GM18517 (cell line): Measurements from ENCODE around the gene RASGEF1C.
"Not testable (repeated sequence)": the region's sequence is repeated elsewhere in the genome, so short reads cannot be mapped to it uniquely, and the experiment has no call there.

Experiments
- ATAC-seq: cut with Tn5 transposase; IDR thresholded peaks from one replicate; pipeline ENCODE4 v1.9.1; 2021; ENCODE audit warnings: mild to moderate bottlenecking, moderate library complexity; ENCODE audit not compliant: unreplicated experiment

The RASGEF1C gene

DNA sequence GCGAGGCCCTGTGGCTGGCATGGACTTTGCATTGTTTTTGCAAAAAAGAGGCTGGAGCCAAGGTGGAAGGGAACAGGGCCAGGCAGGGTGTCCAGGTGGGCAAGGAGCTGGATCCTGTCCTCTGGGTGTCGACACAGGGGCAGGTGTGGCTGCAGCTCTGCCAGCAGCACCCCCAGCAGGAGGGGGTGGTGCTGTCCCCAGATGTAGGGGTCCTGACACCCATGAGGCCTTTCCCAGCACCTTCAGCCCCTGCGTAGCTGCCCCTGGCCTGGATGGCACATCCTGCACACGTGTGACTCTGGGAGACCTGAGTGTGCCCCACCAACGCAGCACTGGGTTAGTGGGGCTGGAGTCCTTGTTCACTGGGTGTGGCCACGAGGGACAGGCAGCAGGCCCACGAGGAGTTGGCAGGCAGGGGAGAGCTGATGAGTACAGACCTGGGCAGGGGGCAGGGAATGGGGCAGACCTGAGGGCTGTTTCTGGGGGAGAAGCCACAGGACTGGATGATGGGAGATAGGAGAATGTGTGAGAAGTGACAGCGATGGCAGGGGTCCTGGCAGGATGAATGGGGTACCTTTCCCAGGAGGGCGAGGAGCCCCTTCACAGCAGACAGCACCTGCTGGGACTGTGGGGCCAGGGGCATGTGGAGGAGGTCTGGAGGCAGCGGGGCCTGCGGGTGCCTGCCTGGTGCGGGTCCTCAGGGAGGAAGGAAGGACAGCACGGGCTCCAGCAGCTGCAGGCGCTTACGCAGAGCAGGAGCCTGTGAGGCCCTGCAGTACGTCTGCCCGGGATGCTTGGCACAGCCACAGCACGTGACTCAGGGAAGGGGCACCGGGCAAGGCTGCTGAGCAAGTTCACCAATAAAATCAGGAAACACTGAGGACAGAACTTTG is 3.6 kb upstream of the RASGEF1C start:
- ATAC-seq = no peak

DNA sequence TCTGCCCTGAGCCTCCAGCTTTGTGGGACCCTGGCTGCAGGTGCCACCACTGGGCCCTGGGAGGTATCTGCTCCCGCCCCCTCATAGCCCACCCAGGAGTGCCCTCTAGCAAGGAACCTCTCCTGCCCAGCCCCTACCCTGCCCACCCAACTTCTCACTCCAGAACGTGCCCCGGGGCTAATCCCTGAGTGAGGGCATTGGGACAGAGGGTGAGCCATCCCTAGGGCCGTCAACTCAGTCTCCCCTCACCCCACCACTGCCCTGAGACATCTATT is 2.7 kb upstream of the RASGEF1C start:
- ATAC-seq = no peak

DNA sequence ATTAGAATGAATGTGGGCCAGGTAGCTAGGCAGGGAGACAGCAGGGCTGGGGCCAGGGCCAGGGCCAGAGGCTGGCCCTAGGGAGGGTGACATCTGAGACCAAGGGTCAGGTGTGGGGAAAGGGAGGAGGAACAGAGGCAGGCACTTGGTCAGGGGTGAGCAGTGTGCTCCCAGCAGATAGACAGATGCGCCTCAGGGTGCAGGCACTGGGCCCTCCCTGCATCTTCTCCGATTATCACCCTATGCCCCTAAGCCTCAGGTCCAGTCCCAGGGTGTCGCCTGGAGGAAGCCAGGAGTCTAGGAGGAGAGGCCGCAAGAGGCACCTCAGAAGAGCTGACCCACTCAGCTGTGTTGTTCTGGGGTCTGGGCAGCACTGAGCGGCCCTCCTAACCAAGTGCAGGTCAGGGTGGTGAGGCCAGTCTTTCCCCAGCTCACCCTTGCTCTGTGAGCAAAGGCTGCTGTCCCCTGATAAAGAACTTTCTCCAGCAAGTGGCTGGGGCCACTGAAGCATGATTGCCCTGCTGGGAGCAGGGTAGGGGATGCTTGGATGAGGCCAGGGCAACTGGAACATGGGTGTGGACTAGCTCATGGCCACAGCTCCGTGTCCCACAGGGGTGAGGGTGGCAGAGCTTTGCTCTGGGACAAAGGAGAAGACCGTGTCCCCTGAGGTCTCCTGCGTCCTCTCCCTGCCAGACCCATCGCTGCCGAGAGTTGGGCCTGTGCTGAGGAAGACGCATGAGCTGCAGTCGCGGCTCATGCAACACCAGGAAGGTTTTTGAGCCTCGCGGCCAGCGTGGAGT is 2.1 kb upstream of the RASGEF1C start:
- no peak for ATAC-seq

DNA sequence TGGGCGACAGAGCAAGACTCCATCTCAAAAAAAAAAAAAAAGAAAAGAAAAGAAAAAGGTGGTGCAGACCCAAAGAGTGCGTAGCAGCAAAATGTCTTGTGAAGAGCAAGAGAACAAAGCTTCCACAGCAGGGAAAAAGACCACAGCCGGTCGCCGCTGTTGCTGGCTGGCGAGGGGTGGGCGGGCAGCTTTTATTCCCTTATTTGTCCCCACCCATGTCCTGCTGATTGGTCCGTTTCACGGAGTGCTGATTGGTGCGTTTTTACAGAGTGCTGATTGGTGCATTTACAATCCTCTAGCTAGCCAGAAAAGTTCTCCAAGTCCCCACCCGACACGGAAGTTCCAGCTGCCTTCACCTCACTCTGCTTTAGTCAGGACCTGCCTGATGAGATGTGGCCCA is 1.1 kb upstream of the RASGEF1C start:
- not testable (repeated sequence) for ATAC-seq

DNA sequence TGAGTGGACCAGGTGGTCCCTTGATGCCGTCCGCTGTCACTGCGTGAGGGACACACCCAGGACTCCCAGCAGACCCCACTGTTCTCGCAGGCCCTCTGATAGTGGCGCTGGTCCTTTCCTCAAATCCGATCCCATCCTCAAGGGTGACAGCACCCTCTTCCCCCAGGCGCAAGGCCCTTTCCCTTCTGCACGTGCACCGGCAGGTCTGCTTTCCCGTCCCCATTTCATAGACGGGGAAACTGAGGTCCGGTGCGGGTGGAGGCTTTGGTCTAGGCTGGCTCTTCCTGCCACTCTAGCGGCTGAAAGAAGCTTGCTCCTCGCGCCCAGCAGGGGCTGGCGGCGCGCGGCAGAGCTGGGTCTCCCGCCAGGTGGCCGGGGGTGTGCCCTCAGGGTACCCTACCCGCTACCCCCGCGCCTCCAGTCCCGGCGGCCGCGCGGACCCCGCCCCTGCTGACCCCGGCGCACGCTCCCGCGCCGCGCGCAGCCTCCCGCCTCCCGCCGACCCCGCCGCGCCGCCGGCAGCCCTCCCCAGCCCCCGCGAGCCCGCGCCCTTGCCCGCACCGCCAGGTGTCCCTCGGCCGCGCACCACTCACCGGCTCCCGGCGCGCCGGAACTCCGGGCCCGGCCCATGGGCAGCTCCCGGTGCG is 453 bp downstream of the RASGEF1C start:
- no peak for ATAC-seq

DNA sequence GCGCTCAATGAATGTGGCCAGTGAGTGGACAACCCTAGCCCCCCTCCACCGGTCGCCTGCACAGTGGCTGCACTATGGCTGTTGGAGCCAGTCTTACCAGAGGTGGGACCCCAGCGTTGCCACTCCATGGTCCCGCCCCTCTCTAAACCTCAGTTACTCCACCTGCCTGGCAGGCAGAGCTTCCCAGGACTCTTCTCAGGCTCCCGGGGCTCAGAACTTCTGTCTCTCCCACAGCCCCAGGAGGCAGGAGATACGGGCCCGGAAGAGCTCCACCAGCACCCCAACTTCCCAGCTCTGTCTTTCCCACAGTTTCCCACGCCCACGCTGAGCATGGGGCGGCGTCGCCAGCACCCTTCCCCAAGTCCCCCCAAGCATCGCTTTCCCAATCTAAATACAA is 975 bp downstream of the RASGEF1C start:
- no peak for ATAC-seq

DNA sequence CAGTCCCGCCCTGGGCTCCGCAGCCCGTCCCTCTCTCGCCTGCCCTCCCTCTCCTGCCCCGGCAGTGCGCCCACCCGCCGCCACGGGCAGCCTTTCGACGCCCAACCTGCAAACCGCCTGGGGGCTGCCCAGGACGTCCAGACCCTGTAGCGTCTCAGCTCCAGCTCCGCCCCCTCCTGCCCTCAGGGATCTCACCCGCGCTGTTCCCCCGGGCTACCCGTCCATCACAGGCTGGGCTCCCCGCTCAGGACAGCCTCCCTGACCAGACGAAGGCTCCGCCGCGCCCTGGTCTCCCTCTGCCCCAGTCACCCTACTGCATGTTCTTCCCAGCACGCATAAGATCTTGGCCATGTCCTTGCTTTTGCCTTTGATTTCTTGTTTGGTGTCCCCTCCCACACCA is 1.4 kb downstream of the RASGEF1C start:
- no peak for ATAC-seq

DNA sequence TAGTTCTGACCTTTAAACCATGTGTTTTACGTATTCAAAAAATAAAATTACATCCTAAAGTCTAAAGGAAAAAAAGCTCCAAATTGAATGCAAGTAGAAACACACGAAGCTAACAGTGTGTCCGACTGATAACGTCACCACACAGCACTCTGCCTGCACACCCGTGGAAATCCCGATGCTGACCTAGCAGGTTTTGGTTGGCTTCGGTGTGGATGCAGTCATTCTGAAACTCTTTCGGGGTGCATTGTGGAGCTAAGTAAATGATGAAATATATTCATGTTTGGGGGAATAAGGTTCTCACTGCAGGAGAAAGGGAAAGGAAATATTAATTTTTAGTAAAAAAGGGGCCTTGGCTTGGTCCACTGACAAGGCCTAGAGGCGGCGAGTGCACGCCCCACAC is 2.0 kb downstream of the RASGEF1C start:
- no peak for ATAC-seq

DNA sequence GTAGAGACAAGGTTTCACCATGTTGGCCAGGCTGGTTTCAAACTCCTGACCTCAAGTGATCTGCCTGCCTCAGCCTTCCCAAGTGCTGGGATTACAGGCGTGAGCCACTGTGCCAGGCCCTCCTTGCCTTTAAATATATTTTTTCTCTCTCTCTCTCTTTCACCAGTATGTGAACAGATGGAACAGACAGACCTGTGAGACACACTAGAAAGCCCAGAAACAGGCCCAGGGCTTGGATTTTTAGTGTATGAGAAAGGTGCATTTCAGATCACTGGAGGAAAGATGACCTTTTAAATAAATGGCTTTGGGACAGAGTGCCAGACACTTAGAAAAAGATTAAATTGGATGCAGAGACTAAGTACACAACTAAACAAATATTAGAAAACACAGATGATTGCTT is 3.1 kb downstream of the RASGEF1C start:
- no peak for ATAC-seq

DNA sequence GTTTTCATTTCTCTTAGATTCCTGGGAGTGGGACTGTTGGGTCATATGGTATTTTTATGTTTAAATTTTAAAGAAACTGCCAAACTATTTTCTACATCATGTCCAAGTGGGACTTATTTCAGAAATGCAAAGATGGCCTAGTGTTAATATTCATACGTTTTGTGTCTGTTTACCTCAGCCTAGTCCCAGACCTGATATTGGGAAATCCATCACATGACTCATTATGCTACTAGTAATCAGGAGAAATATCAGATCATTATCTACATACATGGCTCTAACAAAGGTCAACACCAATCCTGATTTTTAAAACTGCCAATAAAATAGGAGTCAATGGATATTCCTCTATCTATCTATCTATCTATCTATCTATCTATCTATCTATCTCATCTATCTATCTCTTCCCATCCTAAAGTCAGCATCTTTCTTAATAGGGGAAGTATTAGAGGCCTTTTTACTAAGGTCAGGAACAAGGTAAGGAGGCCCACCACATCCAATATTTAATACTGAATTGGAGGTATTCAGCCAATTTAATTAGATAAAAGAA is 4.7 kb downstream of the RASGEF1C start:
- no peak for ATAC-seq

DNA sequence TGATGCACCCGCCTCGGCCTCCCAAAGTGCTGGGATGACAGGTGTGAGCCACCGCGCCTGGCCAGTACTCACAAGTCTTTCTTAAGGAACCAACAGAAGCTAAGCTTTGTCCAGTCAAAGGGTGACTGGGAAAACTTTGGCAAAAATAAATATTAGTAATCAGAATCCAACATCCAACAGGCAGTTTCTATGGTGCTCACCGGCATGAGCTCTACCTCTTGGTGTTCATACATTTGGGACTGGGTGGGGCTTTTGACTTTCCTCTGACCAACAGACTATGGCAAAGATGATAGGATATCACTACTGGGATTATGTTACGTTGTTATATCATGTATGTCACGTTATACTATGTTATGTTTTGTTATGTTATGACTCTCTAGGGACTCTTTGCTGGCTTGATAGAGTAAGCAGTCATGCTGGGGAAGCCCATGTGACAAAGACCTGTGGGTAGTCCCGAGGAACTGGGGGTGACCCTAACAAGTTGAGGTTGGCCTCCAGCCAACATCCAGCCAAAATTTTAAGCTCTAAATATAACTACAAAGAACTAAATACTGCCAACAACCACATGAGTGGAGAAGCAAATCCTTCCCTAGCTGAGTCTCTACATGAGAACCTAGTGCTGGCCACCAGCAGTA is 6.0 kb downstream of the RASGEF1C start:
- ATAC-seq = no peak

DNA sequence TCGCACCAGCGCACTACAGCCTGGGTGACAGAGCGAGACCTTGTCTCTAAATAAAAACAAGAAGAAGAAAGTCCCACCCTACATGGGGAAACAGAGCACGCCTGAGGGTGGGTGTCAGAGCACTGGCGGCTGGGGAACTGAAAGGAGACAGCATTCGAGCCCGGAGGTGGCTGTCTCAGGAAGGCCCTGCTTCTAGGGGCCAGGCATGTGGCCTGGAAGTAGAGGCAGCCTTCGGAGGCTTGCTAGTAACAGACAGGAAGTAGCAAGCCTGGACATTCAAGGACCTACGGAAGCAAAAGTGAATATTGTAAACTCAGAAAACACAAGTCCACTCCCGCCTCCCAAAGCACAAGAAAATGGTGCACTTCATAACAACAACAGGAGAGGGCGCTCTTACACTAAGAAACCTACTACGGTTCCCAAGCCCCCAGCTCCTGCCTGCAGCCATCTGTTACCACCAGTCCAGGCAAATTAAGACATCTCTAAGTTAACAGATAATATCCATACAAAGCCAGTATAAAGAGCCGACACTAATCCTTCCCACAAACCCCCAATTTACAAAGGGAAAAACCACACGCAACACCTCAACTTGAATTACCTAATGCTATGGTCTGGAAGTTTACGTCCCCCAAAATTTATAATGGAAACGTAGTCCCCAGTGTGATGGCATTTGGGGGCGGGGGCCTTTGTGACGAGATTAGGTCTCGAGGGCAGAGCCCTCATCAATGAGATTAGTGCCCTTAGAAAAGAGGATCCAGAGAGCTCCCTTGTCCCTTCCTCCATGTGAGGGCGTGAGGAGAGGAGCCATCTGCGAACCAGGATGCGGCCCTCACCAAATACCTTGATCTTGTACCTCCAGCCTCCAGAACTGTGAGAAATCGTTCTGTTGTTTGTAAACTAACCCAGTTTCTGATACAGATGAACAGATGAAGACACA is 7.7 kb downstream of the RASGEF1C start:
- no peak for ATAC-seq

DNA sequence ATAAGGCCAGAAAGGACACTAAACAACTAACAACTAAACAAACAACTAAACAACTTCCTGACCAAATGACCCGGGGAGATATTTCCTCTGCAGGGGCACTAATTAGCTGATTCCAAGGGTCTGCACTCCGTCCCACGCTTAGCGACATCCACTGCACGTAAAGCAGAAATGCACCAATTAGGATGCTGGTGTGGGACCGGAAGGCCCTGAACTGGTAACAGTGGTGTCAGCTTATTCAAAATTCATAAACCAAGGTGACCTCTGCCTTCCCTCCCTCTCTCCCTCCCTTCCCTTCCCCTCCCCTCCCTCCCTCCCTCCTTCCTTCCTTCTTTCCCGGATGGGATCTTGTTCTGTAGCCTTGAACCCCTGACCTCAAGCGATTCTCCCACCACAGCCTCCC is 9.6 kb downstream of the RASGEF1C start:
- ATAC-seq = no peak

DNA sequence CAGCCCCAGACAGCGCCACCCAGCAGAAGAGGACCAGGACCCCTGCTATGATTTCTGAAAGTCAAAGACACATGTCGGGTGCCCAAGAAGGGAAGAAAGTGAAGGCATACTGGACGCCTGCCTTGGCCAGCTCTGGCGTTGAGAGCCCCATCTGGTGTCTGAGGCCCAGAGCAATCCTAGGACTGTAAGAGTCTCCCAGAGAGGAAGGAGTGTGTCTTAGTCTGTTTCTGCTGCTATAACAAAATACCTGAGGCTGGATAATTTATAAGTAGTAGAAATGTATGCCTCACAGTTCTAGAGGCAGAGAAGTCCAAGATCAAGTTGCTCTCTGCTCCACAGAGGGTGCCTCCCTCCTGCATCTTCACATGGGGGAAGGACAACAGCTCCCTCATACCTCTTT is 10.8 kb downstream of the RASGEF1C start:
- no peak for ATAC-seq

DNA sequence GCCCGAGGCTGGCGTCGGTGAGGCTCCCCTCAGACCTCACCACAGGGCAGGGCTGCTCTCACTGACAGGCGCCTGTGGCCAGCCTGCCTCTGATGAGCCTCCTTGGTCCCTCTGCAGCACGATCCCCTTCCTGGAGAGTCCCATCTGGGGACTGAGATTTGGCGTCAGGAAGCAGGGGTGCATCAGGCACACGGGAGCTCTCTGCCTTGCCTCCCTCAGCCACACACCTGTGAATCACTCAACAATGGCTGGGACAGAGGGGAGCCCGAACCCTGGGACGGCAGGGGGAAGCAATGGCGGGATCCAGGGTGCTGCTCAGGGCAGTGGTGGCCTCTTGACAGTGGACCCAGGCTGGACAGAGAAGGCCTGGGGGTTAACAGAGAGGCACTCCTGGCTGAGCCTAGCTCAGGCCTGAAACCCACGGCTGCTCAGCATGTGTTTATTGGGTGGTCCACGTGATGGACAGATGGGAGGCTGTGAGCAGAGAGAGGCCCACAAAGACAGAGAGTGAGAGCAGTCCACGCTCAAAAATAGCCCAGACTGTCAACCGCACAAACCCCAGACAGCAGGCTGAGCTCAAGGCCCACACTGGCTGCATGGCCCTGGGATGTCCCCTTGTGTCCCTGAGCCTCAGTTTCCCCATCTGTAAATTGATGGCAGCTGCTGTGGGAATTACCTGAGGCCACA is 11.9 kb downstream of the RASGEF1C start:
- ATAC-seq = no peak

DNA sequence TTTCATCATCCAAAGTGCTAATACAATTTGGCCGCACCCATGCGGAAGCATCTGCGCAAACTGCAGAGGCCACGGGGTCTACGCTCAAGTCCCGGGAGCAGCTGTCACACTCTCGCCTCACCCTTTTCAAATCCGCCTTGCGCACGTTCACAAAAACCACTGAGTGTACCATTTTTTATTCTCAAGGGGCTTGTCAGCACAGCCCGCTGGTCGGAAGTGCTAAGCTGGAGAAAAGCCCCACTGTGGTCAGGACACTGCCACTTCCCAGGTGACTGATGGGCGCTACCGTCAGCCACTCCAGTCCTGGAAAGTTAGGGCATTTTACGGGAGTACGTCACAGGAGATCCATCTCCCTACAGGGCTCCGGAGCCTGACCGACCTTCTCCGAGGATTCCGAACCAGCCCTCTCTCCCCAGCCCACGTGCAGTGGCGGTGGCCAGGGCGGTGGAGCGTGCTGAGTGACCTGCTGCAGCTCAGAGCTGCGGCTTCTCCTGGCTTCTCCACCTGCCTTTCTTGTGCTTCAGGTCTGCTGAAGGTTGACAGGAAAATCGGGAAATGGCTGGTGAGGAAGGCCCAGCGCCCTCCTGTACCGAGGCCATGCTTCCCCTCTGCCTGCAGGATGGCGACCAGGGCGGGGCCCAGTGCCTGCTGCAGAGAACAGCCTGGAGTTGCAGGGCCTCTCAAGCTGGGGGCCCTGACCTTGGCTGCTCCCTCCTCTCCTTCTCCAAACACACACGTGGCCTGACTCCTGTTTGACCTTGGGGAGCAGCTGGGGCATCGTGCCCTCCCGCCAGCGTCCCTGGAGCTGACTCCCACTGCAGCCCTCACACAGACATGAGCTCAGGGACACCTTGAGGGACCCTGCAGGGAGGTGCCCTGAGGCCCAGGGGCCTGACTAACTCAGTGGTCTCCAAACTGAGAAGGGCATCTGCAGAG is 14.3 kb downstream of the RASGEF1C start:
- ATAC-seq = no peak

DNA sequence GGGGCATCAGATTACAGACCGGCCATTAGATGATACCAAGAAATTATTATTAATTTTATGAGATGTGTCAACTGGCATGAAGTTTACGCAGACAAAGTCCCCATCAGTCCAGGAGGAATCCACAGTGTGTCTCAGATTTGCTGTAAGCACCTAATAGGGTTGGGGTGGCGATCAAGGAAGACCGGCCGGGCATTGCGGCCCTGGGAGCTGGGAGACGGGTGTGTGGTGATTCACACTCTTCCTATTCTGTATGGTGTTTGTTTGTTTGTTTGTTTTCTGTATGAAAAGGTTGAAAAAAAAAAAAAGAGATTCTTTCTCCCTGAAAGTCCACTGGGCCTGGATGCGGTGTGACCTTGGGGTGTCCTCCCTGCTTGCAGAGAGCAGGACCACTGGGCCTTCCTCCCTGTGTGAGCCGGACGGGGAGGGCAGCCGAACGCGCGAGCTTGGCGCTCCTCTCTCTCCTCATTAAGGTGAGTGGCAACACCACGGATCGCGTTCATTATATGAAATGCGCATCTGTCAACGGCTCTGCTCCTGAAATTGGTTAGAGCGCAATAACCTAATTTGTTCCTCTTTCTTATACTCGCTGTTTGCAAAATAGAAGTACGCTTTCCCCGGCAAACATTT is 15.1 kb downstream of the RASGEF1C start:
- no peak for ATAC-seq

DNA sequence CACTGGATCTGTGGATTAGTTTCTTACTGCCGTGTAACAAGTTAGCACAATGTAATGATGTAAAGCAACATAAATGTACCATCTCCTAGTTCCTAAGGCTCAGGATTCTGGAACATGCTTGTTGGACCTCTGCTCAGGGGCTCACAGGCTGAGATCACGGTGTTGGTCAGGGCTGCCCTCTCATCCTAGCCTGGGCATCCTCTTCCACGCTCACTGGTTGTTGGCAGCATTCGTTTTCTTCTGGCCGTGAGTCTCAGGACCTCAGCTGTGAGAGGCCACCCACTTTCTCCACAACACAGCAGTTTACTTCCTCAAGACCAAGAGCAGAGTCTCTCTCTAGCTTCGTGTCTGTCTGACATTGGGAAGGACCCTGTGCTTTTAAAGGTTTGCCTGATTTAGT is 17.3 kb downstream of the RASGEF1C start:
- no peak for ATAC-seq
